DMS79 (cell line): ENCODE data around the gene GAB2.

Source experiments
- DNase-seq: peaks from one replicate; lab custom pipeline; 2025; lab: John Stamatoyannopoulos, UW

Gene GAB2

GRCh38 chr11:78203184-78203583 lies 214.4 kb downstream of the GAB2 start:
- no peak for DNase-seq

DNA sequence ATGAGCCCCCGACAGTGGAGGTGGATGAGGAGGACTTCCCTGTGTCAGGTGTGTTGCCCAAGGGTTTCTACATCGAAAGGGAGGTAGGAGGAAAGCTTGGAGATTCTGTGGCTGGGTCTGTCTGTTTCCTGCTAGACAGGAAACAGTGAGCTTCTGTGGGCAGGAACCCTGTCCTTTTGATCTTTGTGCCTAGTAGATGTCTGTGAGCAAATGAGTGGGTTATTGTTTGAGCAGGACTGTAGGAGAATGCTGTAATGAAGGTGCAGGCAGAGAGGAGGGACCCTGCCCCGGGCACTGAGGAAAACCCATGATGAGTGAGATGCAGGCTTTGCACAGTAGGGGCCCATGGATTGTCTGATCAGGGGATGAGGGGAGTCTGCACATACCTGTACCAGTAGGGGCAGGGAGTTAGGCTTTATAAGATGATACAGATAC lies 214.9 kb downstream of the GAB2 start:
- DNase-seq = no peak

GRCh38 chr11:78201096-78201818 lies 216.4 kb downstream of the GAB2 start:
- DNase-seq = no peak

GRCh38 chr11:78200553-78200952 lies 217.1 kb downstream of the GAB2 start:
- no peak for DNase-seq

DNA sequence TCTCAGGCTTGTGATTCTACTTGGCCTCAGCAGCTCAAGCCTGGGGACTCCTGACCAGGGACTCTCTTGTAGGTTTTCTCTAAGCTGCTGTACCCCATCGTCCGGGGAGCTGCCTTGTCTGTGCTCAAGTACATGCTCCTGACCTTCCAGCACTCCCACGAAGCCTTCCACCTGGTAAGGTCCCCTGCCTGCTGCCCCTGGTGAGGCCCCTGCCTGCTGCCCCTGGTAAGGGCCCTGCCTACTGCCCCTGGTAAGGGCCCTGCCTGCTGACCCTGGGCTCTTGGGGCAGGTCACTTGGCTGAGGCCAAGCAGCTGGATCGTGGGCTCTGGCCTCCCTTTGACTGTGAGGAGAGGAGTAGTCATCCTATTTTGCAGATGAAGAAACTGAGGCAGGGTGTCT lies 217.6 kb downstream of the GAB2 start:
- no peak for DNase-seq

- DNase-seq = no peak
These were observed 218.0 kb downstream of the GAB2 start for GRCh38 chr11:78199653-78200015.

DNA sequence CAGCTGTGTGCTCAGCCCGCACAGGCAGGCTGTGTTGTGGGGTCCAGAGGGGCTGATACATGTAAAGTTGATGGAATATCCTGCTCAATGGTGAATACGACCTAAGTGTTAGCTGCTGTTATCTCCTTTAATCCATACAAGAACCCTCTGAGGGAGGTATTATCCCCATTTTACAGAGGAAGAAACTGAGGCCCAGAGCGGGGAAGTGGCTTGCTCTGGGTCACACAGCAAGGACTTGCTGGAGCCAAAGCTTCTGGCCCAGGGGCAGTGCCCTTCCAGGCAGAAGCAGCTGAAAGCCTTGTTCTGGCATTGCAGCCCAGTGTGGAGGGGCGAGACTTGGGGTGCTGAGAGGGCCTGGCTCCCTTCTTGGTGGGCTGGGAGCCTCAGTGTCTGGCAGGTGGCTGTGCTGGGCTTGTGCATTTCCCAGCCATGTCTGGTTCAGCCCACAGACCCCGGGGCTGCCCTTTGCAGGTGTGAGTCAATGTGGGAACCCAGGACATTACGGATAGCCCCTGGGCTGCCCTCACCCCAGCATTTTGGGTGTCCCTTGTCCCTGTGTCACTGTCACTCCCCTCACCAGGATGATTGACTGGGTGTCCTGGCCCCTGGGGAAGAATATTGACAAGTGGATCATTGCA lies 218.5 kb downstream of the GAB2 start:
- DNase-seq = no peak

GRCh38 chr11:78197816-78198215 lies 219.8 kb downstream of the GAB2 start:
- no peak for DNase-seq

DNA sequence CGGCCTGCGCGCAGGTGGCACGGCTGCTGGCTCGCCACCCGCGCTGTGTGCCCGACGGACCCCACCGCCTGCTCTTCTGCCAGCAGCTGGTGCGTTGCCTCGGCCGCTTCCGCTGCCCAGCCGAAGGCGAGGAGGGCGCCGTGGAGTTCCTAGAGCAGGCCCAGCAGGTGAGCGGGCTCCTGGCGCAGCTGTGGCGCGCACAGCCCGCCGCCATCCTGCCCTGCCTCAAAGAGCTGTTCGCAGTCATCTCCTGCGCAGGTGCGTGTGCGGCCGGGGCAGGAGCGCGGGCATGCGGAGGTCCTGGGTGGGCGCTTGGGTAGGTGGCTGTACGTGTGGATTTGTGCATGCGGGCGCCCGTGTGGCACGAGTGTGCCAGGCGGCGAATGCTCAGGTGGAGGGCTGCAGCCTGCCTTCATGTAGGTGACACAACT lies 220.9 kb downstream of the GAB2 start:
- no peak for DNase-seq

DNA sequence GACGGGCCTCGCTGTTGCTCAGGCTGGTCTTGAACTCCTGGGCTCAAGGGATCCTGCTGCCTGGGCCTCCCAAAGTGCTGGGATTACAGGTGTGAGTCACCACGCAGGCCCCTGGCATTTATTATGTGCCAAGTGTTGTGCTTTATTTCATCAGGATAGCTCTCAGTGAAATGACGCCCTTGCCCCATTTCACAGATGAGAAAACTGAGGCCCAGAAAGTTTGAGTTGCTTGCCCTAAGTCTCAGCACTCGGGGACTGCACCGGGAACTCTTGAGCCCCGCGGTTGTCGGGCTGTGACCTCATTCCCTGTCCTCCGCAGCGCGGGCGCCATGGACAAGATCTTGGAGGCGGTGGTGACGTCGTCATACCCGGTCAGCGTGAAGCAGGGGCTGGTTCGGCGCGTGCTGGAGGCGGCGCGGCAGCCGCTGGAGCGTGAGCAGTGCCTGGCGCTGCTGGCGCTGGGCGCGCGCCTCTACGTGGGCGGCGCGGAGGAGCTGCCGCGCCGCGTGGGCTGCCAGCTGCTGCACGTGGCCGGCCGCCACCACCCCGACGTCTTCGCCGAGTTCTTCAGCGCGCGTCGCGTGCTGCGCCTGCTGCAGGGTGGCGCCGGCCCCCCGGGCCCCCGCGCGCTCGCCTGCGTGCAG lies 221.6 kb downstream of the GAB2 start:
- no peak for DNase-seq

DNA sequence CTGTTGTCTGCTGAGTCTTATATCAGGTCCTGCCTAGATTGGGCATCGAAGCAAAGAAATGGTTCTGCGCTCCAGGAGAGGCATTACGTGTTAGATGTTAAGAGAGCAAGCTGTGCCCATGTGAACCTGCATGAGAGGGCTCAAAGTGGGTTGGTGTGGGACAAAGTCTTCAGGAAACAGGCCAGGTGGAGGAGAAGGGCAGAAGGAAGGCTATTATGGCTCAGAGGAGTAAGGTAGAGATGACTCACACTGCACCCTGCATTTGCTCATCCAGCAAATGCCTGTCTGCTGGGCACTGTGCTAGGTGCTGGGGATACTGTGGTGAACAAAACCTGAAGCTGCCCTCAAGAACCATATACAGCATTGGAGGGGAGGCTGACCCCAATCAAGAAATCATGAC lies 223.1 kb downstream of the GAB2 start:
- DNase-seq = no peak

DNA sequence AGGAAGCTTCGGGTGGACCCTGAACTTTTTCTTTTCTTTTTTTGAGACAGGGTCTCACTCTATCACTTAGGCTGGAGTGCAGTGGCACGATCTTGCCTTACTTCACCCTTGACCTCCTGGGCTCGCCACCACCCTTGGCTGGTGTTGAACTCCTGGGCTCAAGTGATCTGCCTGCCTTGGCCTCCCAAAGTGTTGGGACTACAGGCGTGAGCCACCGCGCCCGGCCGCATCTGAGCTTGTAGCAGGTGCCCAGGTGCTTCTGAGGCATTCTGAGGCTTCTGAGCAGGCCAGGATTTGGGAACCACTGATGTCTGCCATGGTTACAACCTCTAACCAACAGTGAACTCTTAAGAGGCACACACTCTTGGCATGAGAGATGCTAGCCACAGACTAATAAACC lies 223.8 kb downstream of the GAB2 start:
- DNase-seq = no peak

DNA sequence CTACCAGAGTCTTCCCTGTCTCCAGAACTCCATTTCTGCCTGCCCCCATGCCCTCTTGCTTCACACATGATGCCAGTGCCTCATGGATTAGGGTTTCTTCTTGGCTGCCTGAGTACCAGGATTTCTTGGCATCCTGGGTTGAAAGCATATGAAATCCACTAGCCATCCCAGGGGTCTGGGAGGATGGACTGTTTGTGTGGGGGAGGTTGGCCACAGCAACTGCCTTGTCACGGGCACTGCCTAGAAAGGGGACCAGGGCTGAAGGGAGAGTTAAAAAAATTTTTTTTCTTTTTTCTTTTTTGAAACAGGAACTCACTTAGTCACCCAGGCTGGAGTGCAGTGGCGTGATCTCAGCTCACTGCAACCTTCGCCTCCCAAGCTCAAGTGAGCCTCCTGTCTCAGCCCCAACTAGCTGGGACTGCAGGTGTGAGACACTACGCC lies 224.7 kb downstream of the GAB2 start:
- DNase-seq = no peak

DNA sequence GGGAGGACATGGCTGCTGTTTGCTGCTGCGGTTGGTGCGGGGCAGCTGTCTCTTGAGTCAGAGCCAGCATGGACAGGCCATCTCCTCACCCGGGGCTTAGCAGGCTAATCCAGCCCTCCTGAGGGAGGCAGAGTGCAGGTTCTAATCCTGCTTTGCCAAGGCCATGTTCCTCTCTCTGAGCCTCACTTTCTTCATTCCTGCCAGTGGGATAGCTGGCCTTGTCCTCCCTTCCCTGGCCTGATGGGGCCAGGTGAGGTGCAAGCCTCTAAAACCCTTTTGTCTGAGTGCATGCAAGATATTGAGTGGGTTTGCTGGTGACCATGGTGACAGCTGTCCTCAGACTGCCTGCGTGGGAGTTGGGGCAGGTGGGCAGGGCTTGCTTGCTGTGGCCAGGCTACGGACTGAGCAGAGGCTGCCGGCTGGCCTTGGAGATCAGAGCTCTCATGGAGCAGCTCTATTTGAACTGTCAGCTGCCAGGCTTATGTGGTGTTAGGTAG lies 225.3 kb downstream of the GAB2 start:
- DNase-seq = no peak

- DNase-seq = no peak
These were observed 226.6 kb downstream of the GAB2 start for GRCh38 chr11:78190871-78191538.

DNA sequence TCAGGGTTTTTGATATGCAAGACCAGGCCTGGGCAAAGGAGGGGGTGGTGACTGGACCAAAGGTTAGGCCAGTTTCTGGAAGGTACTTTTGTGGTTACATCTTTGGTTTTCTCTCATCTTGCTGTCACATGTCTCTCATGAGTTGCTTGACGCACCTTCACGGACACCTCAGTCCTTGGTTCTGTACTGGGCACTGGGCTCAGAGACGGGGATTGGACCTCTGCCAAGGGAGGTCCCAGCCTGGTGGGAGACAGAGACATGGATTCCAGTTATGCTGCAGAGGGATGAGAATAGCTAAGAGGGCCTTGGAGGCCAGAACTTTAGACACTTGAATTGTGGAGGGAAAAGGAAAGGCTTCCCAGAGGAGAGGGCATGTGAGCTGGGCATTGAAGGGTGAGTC lies 227.2 kb downstream of the GAB2 start:
- DNase-seq = no peak

DNA sequence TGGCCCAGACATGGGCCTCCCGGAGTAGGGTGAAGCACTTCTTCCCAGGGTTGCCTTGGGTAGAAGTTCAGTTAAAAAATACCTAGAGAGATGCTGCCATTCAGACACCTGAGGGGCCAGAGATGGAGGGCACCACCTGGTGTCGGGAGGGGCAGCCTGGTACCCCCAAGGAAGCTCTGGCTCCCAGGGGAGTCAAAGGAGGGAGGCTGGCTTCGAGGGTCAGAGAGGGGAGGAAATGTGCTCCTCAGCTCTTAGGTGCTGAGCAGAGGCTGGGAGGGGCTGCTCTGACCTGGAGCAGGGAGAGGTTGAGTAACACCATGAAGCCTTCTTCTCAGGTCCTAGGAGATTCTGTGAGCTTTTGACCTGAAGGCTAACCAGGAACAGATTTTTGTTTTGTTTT lies 227.8 kb downstream of the GAB2 start:
- no peak for DNase-seq

- no peak for DNase-seq
These were observed 228.4 kb downstream of the GAB2 start for GRCh38 chr11:78189174-78189724.

DNA sequence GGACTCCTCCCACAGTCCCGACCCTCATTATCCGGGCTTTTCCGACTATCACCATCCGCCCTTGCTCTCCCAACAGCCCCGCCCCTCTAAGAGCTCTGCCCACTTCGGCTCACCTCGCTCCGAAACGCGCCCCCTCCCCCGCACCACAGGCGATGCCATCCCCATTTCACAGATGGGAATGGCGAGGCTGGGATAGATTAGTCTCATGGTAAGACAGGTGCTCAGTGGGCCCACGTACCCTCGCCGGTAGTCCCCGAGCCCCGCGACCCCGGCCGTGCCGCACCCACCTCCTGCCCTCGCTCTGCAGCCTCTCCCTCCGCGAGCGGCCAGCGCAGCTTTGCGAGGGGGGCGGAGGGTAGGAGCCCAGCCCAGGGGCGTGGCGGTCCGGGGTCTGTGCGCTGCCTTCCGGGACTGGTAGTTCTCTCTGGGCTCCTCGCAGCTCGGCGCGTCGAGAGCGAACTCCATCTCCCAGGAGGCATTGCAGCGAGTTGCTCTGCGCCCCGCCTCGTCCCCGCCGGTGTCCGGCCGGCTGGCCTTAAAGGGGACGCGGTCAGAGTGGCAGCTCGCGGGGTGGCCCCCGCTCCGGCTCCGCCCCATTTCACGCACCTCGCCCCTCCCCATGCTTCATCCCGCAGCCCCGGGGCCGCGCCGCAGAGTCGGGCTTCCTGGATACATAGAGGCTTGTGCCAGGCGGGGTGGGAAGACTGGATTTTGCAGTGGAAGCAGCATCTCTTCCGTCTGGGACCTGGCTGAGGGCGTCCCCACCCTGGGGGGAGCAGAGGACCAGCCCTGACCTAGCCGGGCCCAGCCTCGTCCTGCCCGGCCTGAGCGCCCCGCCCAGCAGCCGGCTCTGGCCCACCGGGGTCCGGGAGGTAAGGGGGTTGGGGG lies 229.1 kb downstream of the GAB2 start, which contains the start of the genes KCTD21 and USP35:
TSS of gene KCTD21 (minus strand) at position 341 of the 888 bp plus-strand sequence. CDS start 14,072 bp downstream, outside the sequence.
TSS of gene USP35 (plus strand) at position 634 of the 888 bp plus-strand sequence. CDS start 7,327 bp downstream, outside the sequence.
- DNase-seq = peak; percentile 92

- DNase-seq = no peak
These were observed 230.0 kb downstream of the GAB2 start for GRCh38 chr11:78187366-78188285.
